Neural cell (in vitro differentiated cells): ENCODE results near the gene NEIL1. TPM values are rescaled to one million over a fixed set of nuclear protein-coding genes. Genes with fewer than 3 reads are reported as not detected.

Source experiments
- H2AFZ ChIP-seq: fragments of 200-600, 300-800 bp; sonication (generic), shearing (Covaris generic); 2 replicates; pipeline ENCODE4 v1.6.0; 2014; ENCODE audit warnings: low read depth, mild to moderate bottlenecking, antibody characterized with exemption, low read length, moderate library complexity
- H3F3A ChIP-seq: fragments of 200-600 bp; shearing (Covaris generic); 2 replicates; pipeline ENCODE4 v1.6.1; 2016; ENCODE audit warnings: mild to moderate bottlenecking, moderate library complexity, mixed read lengths, antibody characterized with exemption, low read length; ENCODE audit not compliant: insufficient read depth, poor library complexity, severe bottlenecking
- H3K27ac ChIP-seq: fragments of 200-600, 300-800 bp; sonication (generic), shearing (Covaris generic); 2 replicates; pipeline ENCODE4 v1.5.1; 2014; ENCODE audit warnings: mild to moderate bottlenecking, low read length, moderate library complexity
- H3K27me3 ChIP-seq: fragments of 300-800, 200-600 bp; sonication (generic), shearing (Covaris generic); 2 replicates; pipeline ENCODE4 v1.6.0; 2014; ENCODE audit warnings: mild to moderate bottlenecking, low read depth, low read length, moderate library complexity; ENCODE audit not compliant: insufficient read depth
- H3K36me3 ChIP-seq: fragments of 300-800, 200-600 bp; sonication (generic), shearing (Covaris generic); 2 replicates; pipeline ENCODE4 v1.5.1; 2014; ENCODE audit warnings: mild to moderate bottlenecking, antibody characterized with exemption, low read length, moderate library complexity; ENCODE audit not compliant: insufficient read depth
- H3K4me2 ChIP-seq: fragments of 300-800, 200-600 bp; sonication (generic), shearing (Covaris generic); 2 replicates; pipeline ENCODE4 v1.6.0; 2014; ENCODE audit warnings: mild to moderate bottlenecking, low read length
- H3K4me3 ChIP-seq: fragments of 300-800, 200-600 bp; sonication (generic), shearing (Covaris generic); 2 replicates; pipeline ENCODE4 v1.5.1; 2014; ENCODE audit warnings: mild to moderate bottlenecking, low read length, moderate library complexity
- H3K79me2 ChIP-seq: fragments of 200-600 bp; shearing (Covaris generic); replicated peaks from 2 replicates; pipeline ENCODE4 v1.6.0; 2014; ENCODE audit warnings: mild to moderate bottlenecking, low read length, moderate library complexity; ENCODE audit not compliant: insufficient read depth
- H3K9ac ChIP-seq: fragments of 300-800, 200-600 bp; sonication (generic), shearing (Covaris generic); 2 replicates; pipeline ENCODE4 v1.6.1; 2016; ENCODE audit warnings: mild to moderate bottlenecking, low read length, mixed read lengths
- H3K9me2 ChIP-seq: fragments of 200-600 bp; shearing (Covaris generic); 2 replicates; pipeline ENCODE4 v1.6.1; 2016; ENCODE audit warnings: mild to moderate bottlenecking, low read length, mixed read lengths; ENCODE audit not compliant: insufficient read depth
- H3K9me3 ChIP-seq: fragments of 200-600, 300-800 bp; sonication (generic), shearing (Covaris generic); 2 replicates; pipeline ENCODE4 v1.6.1; 2016; ENCODE audit warnings: mild to moderate bottlenecking, mixed run types, low read length, moderate library complexity, mixed read lengths
- H4K20me1 ChIP-seq: fragments of 200-600 bp; shearing (Covaris generic); 2 replicates; pipeline ENCODE4 v1.6.1; 2016; ENCODE audit warnings: mild to moderate bottlenecking, mixed run types; ENCODE audit not compliant: insufficient read depth
- EP300 ChIP-seq: fragments of 450-650 bp; conservative IDR thresholded peaks from 2 replicates; pipeline ENCODE4 v1.6.1; 2014; ENCODE audit warnings: antibody characterized with exemption, mild to moderate bottlenecking, moderate library complexity; ENCODE audit not compliant: poor library complexity, severe bottlenecking
- EZH2 ChIP-seq: fragments of 200-600, 300-800 bp; shearing (Covaris generic), sonication (generic); IDR thresholded peaks from 2 replicates; pipeline ENCODE4 v1.6.1; 2014; ENCODE audit warnings: antibody characterized with exemption, low read length, borderline replicate concordance, mild to moderate bottlenecking; ENCODE audit not compliant: insufficient read depth, poor library complexity, severe bottlenecking
- MXI1 ChIP-seq: fragments of 450-650 bp; conservative IDR thresholded peaks from 2 replicates; pipeline ENCODE4 v1.6.1; 2014; ENCODE audit warnings: antibody characterized with exemption, mild to moderate bottlenecking; ENCODE audit not compliant: poor library complexity, severe bottlenecking
- POLR2AphosphoS5 ChIP-seq: IDR thresholded peaks from 2 replicates; pipeline ENCODE4 v1.6.1; 2012
- RAD21 ChIP-seq: fragments of 450-650 bp; conservative IDR thresholded peaks from 2 replicates; pipeline ENCODE4 v1.6.1; 2014; ENCODE audit warnings: antibody characterized with exemption, mild to moderate bottlenecking, moderate library complexity
- SMC3 ChIP-seq: fragments of 450-650 bp; conservative IDR thresholded peaks from 2 replicates; pipeline ENCODE4 v1.6.1; 2014; ENCODE audit warnings: antibody characterized with exemption, mild to moderate bottlenecking, moderate library complexity; ENCODE audit not compliant: poor library complexity
- TAF1 ChIP-seq: IDR thresholded peaks from 2 replicates; pipeline ENCODE4 v1.6.1; 2012; ENCODE audit warnings: low read depth
- polyA plus RNA-seq: library from polyadenylated mRNA; depleted of rRNA; stranded (reverse); fragments of >200 nt; gene quantifications from 2 replicates; pipeline ENCODE4 v1.2.3, GENCODE V29; 2014
- TF ChIP-seq, protein P1 (sequence below): IDR thresholded peaks from 2 replicates; pipeline ENCODE4 v1.6.1; 2012; ENCODE audit warnings: borderline replicate concordance
- TF ChIP-seq, protein P2 (sequence below): fragments of 450-650 bp; IDR thresholded peaks from 2 replicates; pipeline ENCODE4 v1.5.1; 2014; ENCODE audit warnings: antibody characterized with exemption, mild to moderate bottlenecking, moderate library complexity; ENCODE audit not compliant: poor library complexity, severe bottlenecking

The NEIL1 gene
- polyA plus RNA-seq, 1 donor from 2014 or later = 18.6 TPM

DNA sequence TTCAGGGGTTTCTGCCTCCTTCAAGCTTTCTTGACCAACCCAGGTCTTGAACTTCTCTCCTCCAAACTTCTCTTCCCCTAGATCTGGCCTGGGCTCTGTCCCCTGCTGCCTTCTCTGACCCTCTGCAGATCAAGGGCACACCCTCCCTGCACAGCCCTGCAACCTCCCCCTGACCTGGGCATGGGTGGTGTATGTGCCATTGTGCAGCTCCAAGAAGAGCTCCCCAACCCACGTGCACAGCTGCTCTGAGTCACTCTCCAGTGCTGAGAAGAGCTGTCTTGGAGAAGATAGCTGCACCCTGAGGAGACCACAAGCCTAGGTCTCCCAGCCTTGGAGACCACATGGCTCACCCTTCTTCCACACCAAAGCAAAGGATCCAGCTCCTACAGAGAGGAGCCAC lies 13.6 kb downstream of the NEIL1 start:
- no peak overlapping the region for H3K27ac ChIP-seq
- H3F3A ChIP-seq = no peaks in the 10 kb centered on the region
- H3K4me3 ChIP-seq = no peak overlapping the region

DNA sequence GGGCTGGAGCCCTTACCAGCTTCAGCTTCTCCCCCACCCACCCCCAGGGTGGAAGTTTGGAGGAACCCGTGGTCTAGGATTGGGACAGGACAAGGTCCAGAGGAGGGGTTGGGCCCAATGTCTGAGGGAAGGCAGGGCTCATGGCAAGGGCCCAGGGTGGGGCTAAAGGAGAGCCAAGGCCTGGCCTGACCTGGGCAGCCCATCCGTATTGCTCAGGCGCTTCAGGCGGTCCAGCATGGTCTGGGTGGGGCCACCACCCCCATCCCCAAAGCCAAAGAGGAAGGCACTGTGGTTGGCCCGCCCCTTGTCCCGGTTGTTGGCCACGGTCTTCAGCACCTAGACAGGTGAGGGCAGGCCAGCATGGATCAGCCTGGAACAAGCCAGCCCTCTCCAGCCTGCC lies 14.0 kb downstream of the NEIL1 start:
- Histone ChIP-seq H3K27me3 (no peaks in the 10 kb centered on the region), H3K79me2 (no peaks in the 10 kb centered on the region), H2AFZ (no peak overlapping the region), H3K36me3 (no peaks in the 10 kb centered on the region), H3F3A (no peaks in the 10 kb centered on the region), H3K9ac (no peak overlapping the region), H4K20me1 (no peaks in the 10 kb centered on the region), H3K9me3 (no peaks in the 10 kb centered on the region), H3K9me2 (no peaks in the 10 kb centered on the region), H3K4me2 (no peak overlapping the region), H3K27ac (no peak overlapping the region), H3K4me3 (no peak overlapping the region)
- TF ChIP-seq POLR2AphosphoS5 (no peak), EP300 (no peak), RAD21 (no peak), SMC3 (no peak), MXI1 (no peak), TAF1 (no peak), EZH2 (no peak)
- TF ChIP-seq, protein P1, sequence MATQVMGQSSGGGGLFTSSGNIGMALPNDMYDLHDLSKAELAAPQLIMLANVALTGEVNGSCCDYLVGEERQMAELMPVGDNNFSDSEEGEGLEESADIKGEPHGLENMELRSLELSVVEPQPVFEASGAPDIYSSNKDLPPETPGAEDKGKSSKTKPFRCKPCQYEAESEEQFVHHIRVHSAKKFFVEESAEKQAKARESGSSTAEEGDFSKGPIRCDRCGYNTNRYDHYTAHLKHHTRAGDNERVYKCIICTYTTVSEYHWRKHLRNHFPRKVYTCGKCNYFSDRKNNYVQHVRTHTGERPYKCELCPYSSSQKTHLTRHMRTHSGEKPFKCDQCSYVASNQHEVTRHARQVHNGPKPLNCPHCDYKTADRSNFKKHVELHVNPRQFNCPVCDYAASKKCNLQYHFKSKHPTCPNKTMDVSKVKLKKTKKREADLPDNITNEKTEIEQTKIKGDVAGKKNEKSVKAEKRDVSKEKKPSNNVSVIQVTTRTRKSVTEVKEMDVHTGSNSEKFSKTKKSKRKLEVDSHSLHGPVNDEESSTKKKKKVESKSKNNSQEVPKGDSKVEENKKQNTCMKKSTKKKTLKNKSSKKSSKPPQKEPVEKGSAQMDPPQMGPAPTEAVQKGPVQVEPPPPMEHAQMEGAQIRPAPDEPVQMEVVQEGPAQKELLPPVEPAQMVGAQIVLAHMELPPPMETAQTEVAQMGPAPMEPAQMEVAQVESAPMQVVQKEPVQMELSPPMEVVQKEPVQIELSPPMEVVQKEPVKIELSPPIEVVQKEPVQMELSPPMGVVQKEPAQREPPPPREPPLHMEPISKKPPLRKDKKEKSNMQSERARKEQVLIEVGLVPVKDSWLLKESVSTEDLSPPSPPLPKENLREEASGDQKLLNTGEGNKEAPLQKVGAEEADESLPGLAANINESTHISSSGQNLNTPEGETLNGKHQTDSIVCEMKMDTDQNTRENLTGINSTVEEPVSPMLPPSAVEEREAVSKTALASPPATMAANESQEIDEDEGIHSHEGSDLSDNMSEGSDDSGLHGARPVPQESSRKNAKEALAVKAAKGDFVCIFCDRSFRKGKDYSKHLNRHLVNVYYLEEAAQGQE = no peak
- TF ChIP-seq, protein P2, sequence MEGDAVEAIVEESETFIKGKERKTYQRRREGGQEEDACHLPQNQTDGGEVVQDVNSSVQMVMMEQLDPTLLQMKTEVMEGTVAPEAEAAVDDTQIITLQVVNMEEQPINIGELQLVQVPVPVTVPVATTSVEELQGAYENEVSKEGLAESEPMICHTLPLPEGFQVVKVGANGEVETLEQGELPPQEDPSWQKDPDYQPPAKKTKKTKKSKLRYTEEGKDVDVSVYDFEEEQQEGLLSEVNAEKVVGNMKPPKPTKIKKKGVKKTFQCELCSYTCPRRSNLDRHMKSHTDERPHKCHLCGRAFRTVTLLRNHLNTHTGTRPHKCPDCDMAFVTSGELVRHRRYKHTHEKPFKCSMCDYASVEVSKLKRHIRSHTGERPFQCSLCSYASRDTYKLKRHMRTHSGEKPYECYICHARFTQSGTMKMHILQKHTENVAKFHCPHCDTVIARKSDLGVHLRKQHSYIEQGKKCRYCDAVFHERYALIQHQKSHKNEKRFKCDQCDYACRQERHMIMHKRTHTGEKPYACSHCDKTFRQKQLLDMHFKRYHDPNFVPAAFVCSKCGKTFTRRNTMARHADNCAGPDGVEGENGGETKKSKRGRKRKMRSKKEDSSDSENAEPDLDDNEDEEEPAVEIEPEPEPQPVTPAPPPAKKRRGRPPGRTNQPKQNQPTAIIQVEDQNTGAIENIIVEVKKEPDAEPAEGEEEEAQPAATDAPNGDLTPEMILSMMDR = no peak

More for the DNA sequence above, 13.6 kb downstream of the NEIL1 start:
- TF ChIP-seq SMC3 (no peak), RAD21 (no peak), EZH2 (no peak), MXI1 (no peak), EP300 (no peak), TAF1 (no peak), POLR2AphosphoS5 (no peak)
- TF ChIP-seq, protein P2 = no peak
- TF ChIP-seq, protein P1 = no peak
- no peak overlapping the region for H3K4me2 ChIP-seq
- H3K9me3 ChIP-seq = no peaks in the 10 kb centered on the region
- H2AFZ ChIP-seq = no peak overlapping the region
- H3K9me2 ChIP-seq = no peaks in the 10 kb centered on the region
- H3K27me3 ChIP-seq = no peaks in the 10 kb centered on the region
- no peaks in the 10 kb centered on the region for H4K20me1 ChIP-seq
- no peak overlapping the region for H3K9ac ChIP-seq
- H3K79me2 ChIP-seq = no peaks in the 10 kb centered on the region
- no peaks in the 10 kb centered on the region for H3K36me3 ChIP-seq
